Breast epithelium (tissue), 4 donors: Measurements from ENCODE around the gene SLC26A5. TPM values are rescaled to one million over a fixed set of nuclear protein-coding genes. Genes with fewer than 3 reads are reported as not detected.

Source experiments
- DNase-seq, 2 donors: peaks; one replicate each; pipeline ENCODE4 v3.0.0-alpha.2; 2019; ENCODE audit warnings: low spot score in 2 of 2
- H3K27ac ChIP-seq, 2 donors: fragments of 200-600 bp; sonication (generic) in 1 of 2; one replicate each; pipeline ENCODE4 v1.5.1; 2016 to 2019; ENCODE audit warnings: mild to moderate bottlenecking in 1 of 2
- H3K27me3 ChIP-seq, 2 donors: fragments of 200-600 bp; sonication (generic) in 1 of 2; one replicate each; pipeline versions ENCODE4 v1.5.1 to v1.6.0; 2017 to 2019; ENCODE audit warnings: control low read depth in 1 of 2, mild to moderate bottlenecking in 1 of 2
- H3K36me3 ChIP-seq: fragments of 200-600 bp; one replicate; pipeline ENCODE4 v1.5.1; 2019
- H3K4me1 ChIP-seq, 2 donors: fragments of 200-600 bp; sonication (generic); one replicate each; pipeline ENCODE4 v1.5.1; 2016 to 2019; ENCODE audit warnings: control low read depth in 1 of 2
- H3K4me3 ChIP-seq, 3 donors: fragments of 200-600 bp; sonication (generic); 1 replicate in 2 of 3; 2 replicates in 1 of 3; pipeline ENCODE4 v1.5.1; 2016 to 2019; ENCODE audit warnings: mild to moderate bottlenecking in 3 of 3, moderate library complexity in 2 of 3
- H3K9me3 ChIP-seq, 2 donors: fragments of 200-600 bp; sonication (generic) in 1 of 2; one replicate each; pipeline ENCODE4 v1.5.1; 2016 to 2019; ENCODE audit warnings: control low read depth in 1 of 2
- CTCF ChIP-seq, 3 donors: fragments of 450-650 bp; IDR thresholded peaks; one replicate each; pipeline ENCODE4 v1.5.1; 2016 to 2017; ENCODE audit warnings: antibody characterized with exemption in 3 of 3, mild to moderate bottlenecking in 3 of 3, moderate library complexity in 3 of 3
- POLR2A ChIP-seq: fragments of 450-650 bp; IDR thresholded peaks from one replicate; pipeline ENCODE4 v1.6.1; 2016; ENCODE audit warnings: antibody characterized with exemption, mild to moderate bottlenecking, moderate library complexity
- POLR2AphosphoS5 ChIP-seq, 3 donors: sonication (generic); formaldehyde crosslinking; IDR thresholded peaks; one replicate each; pipeline ENCODE4 v1.6.1; 2017; ENCODE audit warnings: antibody characterized with exemption in 3 of 3
- intact Hi-C: fragments of 100-400 bp; cut with DNase I; formaldehyde crosslinking; loops from one replicate; pipeline ENCODE4 v1.15.1; 2023; ENCODE audit warnings: low total_unique reads
- total RNA-seq, 3 donors: library from RNA; depleted of rRNA; stranded (reverse); fragments of >200 nt; gene quantifications; one replicate each; pipeline ENCODE4 v1.1.0, GENCODE V29; 2016

The SLC26A5 gene
- total RNA-seq, 3 donors from 2014 or later = 0.48 to 3.6 (median 1.0) TPM

GRCh38 chr7:103398483-103399127 is 47.4 kb downstream of the SLC26A5 start:
- no peaks in the 10 kb centered on the region for H3K27me3 ChIP-seq
- no peak for TF ChIP-seq POLR2A
- H3K9me3 ChIP-seq = peaks cover 0 to 4% of the 10 kb centered on the region in 2 donors
- DNase-seq = no peak
- intact Hi-C loops = no loop called here
- H3K4me3 ChIP-seq = no peak overlapping the region
- no peak overlapping the region for H3K27ac ChIP-seq
- no peaks in the 10 kb centered on the region for H3K36me3 ChIP-seq
- no peaks in the 10 kb centered on the region for H3K4me1 ChIP-seq

GRCh38 chr7:103396471-103396870 is 49.5 kb downstream of the SLC26A5 start:
- Histone ChIP-seq H3K4me3 (no peak overlapping the region), H3K9me3 (peaks cover 0 to 4% of the 10 kb centered on the region in 2 donors), H3K27ac (no peak overlapping the region), H3K27me3 (no peaks in the 10 kb centered on the region), H3K4me1 (no peaks in the 10 kb centered on the region), H3K36me3 (no peaks in the 10 kb centered on the region)
- no peak for TF ChIP-seq CTCF (IDR thresholded peaks at IDR 0.05)
- TF ChIP-seq POLR2AphosphoS5 (IDR thresholded peaks at IDR 0.05) = no peak
- no peak for TF ChIP-seq POLR2A
- intact Hi-C loops = no loop called here
- no peak for DNase-seq

- DNase-seq = no peak
- intact Hi-C loops = no loop called here
- H3K27ac ChIP-seq = no peak overlapping the region
- H3K4me3 ChIP-seq = no peak overlapping the region
- H3K36me3 ChIP-seq = no peaks in the 10 kb centered on the region
- no peak for TF ChIP-seq POLR2A
- TF ChIP-seq POLR2AphosphoS5 (IDR thresholded peaks at IDR 0.05) = no peak
- TF ChIP-seq CTCF (IDR thresholded peaks at IDR 0.05) = no peak
- no peaks in the 10 kb centered on the region for H3K27me3 ChIP-seq
- no peaks in the 10 kb centered on the region for H3K4me1 ChIP-seq
- no peaks in the 10 kb centered on the region for H3K9me3 ChIP-seq
Measured at GRCh38 chr7:103395071-103395470, 50.9 kb downstream of the SLC26A5 start.

- TF ChIP-seq POLR2A (no peak), POLR2AphosphoS5 (IDR thresholded peaks at IDR 0.05) (no peak), CTCF (IDR thresholded peaks at IDR 0.05) (no peak)
- intact Hi-C loops = no loop called here
- H3K4me1 ChIP-seq = no peaks in the 10 kb centered on the region
Measured at GRCh38 chr7:103394566-103394965, 51.4 kb downstream of the SLC26A5 start.

GRCh38 chr7:103391976-103392375 is 54.0 kb downstream of the SLC26A5 start:
- intact Hi-C loops = no loop called here
- H3K27me3 ChIP-seq = no peaks in the 10 kb centered on the region
- no peak overlapping the region for H3K27ac ChIP-seq
- no peak for DNase-seq
- no peaks in the 10 kb centered on the region for H3K36me3 ChIP-seq
- H3K4me3 ChIP-seq = no peak overlapping the region
- TF ChIP-seq POLR2AphosphoS5 (IDR thresholded peaks at IDR 0.05) (no peak), POLR2A (no peak), CTCF (IDR thresholded peaks at IDR 0.05) (no peak)
- no peaks in the 10 kb centered on the region for H3K4me1 ChIP-seq
- no peaks in the 10 kb centered on the region for H3K9me3 ChIP-seq

More at GRCh38 chr7:103394566-103394965, 51.4 kb downstream of the SLC26A5 start:
- Histone ChIP-seq H3K27ac (no peak overlapping the region), H3K27me3 (no peaks in the 10 kb centered on the region), H3K4me3 (no peak overlapping the region), H3K36me3 (no peaks in the 10 kb centered on the region), H3K9me3 (no peaks in the 10 kb centered on the region)
- no peak for DNase-seq
